GM10248 (cell line): ENCODE results near the gene GPR156.

ENCODE experiments used
- CTCF ChIA-PET: fragments of 300-600 bp; sonication (Branson Sonifier 250); formaldehyde crosslinking; extraction: SDS; loops from one replicate; lab custom pipeline; 2021; ENCODE audit warnings: antibody characterized with exemption; lab: Yijun Ruan, JAX
- POLR2A ChIA-PET: fragments of 350-650 bp; sonication (Branson Sonifier 250); formaldehyde crosslinking; extraction: SDS; loops from one replicate; lab custom pipeline; 2020; ENCODE audit warnings: antibody characterized with exemption; lab: Yijun Ruan, JAX
- DNase-seq: peaks from one replicate; pipeline ENCODE4 v3.0.0; 2012; ENCODE audit errors: extremely low spot score
- CTCF ChIP-seq: IDR thresholded peaks from 2 replicates; pipeline ENCODE4 v1.5.1; 2012; ENCODE audit warnings: mild to moderate bottlenecking, low read depth; ENCODE audit errors: extremely low read depth, missing control alignments, control extremely low read depth

GPR156 gene

GRCh38 chr3:120203621-120204020 is 81.4 kb downstream of the GPR156 start:
- CTCF ChIA-PET = interaction anchor here (1.1 kb wide), 1 partner anchor 8 kb away, joined by 4 read pairs; no protein-coding TSS in a partner anchor
- DNase-seq = no peak
- POLR2A ChIA-PET = no interaction called here
- TF ChIP-seq CTCF = no peak

GRCh38 chr3:120203016-120203415 is 82.0 kb downstream of the GPR156 start:
- no peak for TF ChIP-seq CTCF
- DNase-seq = no peak
- POLR2A ChIA-PET = no interaction called here
- CTCF ChIA-PET = interaction anchor here (1.1 kb wide), 1 partner anchor 8 kb away, joined by 4 read pairs; no protein-coding TSS in a partner anchor

DNA sequence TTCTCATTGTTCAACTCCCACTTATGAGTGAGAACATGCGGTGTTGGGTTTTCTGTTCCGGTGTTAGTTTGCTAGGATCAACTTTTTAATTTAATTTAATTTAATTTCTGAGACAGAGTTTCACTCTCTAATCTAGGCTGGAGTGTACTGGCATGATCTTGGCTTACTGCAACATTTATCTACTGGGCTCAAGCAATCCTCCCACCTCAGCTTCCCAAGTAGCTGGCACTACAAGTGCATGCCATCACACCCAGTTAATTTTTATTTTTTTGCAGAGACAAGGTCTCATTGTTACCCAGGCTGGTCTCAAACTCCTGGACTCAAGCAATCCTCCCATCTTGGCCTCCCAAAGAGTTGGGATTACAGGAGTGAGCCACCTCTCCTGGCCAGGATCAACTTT is 82.7 kb downstream of the GPR156 start:
- POLR2A ChIA-PET = no interaction called here

GRCh38 chr3:120200493-120201235 is 84.4 kb downstream of the GPR156 start:
- TF ChIP-seq CTCF = no peak
- ChIA-PET POLR2A (no interaction called here), CTCF (interaction anchor here (1.0 to 1.3 kb wide), 2 partner anchors 8 to 386 kb away, joined by 3 read pairs; no protein-coding TSS in a partner anchor)
- DNase-seq = no peak

More for the DNA sequence above, 82.7 kb downstream of the GPR156 start:
- DNase-seq = no peak
- CTCF ChIA-PET = interaction anchor here (1.1 kb wide), 1 partner anchor 9 kb away, joined by 4 read pairs; no protein-coding TSS in a partner anchor
- no peak for TF ChIP-seq CTCF

DNA sequence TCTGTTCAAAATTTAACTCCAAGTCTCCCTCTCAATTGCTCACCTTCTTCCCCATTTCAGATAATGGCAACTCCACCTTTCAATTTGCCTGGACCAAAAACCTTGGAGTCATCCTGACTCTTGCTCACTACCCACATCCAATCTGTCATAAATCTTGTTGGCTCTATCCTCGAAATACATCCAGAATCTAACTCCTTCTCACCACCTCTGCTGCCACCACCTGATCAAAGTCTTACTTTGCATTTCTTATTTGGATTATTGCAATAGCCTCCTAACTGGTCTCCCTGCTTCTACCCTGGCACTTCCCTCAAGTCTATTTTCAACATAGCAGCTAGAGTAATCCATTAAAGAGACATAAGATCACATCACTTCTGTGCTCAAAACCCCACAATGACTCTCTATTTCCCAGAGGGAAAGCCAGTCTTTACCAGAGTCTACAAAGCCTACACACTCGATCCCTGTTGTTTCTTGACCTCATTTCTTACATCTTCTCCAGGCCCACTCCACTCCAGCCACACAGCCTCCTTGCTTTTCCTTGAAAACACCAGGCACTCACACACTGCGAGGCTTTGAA is 86.6 kb downstream of the GPR156 start:
- DNase-seq = no peak
- POLR2A ChIA-PET = no interaction called here
- CTCF ChIA-PET = interaction anchor here (0.9 to 2.2 kb wide), 2 partner anchors 9 to 306 kb away, joined by 4 to 8 read pairs; no protein-coding TSS in a partner anchor
- no peak for TF ChIP-seq CTCF

DNA sequence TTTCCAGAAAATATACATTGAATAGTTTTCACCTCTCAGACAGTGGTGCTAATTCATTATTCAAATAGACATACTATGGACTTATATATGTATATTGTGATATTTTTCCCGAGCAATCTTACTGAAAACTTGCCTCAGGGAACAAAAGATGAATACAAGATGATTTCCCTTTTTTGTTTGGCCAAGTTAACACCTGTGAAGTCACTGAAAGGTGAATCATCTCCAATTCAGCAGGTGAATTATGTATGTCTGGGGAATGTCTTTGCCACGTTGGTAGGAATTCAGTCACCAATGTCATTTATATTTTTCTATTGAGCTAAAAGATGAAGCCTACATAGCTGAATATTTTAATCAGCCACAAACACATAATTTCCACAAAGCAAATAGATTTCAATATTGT is 88.2 kb downstream of the GPR156 start:
- no peak for DNase-seq
- TF ChIP-seq CTCF = no peak
- POLR2A ChIA-PET = no interaction called here
- CTCF ChIA-PET = interaction anchor here (1.2 to 1.3 kb wide), 2 partner anchors 9 to 10 kb away, joined by 6 to 7 read pairs; no protein-coding TSS in a partner anchor
